CD4-positive, alpha-beta T cell treated with Interleukin-6 at 100 ng/mL for 8 hours (primary cell): ENCODE measurements around the gene PHKA1.
"Not testable (repeated sequence)": the region's sequence is repeated elsewhere in the genome, so short reads cannot be mapped to it uniquely, and the experiment has no call there.

ENCODE experiments used
- DNase-seq: peaks from one replicate; pipeline ENCODE4 v3.0.0-alpha.2; 2020; ENCODE audit warnings: mixed read lengths, low spot score

PHKA1 gene

GRCh38 chrX:72666451-72666850 lies 47.7 kb downstream of the PHKA1 start:
- no peak for DNase-seq

DNA sequence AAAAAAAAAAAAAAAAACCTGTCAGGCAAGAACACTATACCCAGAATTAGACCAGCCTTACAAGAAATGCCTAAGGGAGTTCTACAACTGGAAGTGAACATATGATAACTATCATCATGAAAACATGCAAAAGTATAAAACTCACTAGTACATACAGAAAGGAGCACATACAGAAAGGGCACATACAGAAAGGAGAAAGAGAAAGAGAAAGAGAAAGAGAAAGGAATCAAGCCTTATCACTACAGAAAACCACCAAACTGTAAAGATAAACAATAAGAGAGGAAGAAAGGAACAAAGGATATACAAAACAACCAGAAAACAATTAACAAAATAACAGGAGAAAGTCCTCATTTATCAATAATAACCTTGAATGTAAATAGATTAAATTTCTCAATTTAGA lies 50.4 kb downstream of the PHKA1 start:
- no peak for DNase-seq

GRCh38 chrX:72662020-72662747 lies 51.9 kb downstream of the PHKA1 start:
- DNase-seq = no peak

- no peak for DNase-seq
Measured at GRCh38 chrX:72659723-72660122, 54.4 kb downstream of the PHKA1 start.

DNA sequence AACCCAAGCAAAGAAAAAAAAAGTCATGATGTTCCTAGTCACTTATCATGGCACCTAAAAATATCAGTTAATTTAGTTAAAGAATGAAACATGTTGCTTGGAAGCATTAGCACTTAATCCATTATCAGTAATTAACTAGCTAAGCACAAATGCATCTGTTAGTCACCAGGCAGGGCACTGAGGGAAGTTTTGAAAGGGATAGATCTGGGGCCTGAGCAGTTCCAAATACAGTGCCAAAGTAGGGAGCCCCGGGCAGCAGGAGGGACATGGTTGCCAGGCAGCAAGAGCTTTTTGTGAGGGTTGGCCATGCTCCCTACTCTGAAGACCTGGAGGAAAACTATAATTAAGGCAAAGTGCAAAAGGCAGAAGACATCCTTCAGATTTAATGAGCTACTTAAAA lies 62.0 kb downstream of the PHKA1 start:
- DNase-seq = no peak

- no peak for DNase-seq
Measured at GRCh38 chrX:72644946-72645345, 69.2 kb downstream of the PHKA1 start.

DNA sequence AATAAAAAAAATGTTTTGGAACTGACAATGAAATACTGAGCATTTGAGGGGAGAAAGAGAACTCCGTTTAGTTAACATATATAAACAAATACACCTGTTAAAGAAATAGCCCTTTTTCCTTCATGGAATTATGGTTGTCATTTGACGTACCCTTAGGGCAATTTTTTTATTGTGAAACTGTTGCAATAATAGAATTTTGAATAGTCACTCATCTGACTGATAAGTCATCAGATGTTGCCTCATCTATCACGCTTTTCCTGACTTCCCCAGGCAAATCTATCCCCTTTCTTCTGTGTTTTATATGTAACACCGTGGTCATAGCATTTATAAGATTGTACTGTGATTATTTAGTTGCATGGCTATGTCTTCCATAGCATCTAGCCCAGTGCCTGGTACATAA lies 72.5 kb downstream of the PHKA1 start:
- DNase-seq = no peak

DNA sequence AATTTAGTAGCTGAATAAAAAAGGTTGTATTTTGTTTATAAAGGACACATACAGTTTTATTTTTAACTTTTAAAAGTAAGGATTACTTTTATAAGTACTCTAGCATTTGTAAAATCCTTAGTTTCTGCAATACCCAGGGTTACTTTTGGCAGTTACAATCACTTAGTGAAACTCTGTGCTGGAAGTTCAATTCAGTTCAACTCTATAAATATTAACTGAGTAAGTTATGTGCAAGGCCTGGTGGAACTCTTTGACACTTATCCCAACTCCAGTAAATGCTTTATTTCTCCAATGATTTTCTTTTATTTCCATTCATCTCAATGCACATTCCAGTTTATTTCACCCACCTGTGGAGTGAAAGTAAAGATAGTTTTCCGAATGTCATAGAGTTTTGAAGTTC lies 78.2 kb downstream of the PHKA1 start:
- DNase-seq = no peak

DNA sequence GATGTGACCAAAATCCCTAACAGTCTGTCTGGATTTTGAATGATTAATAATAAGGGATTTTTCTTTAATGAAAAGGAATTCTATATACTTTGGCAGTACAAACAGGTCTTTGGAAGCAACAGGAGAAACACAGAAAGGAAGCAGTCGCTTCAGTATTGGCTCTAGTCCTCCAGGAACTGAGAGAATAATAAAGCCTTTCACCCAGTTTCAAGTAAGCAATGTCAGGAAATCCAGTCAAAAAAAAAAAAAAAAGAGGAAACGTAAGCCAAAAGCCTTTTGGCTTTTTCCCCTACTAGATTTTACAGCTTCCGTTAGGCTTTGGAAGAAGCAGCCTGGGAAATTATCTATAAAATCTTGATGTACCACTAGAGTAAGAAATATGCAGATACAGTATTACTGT lies 79.8 kb downstream of the PHKA1 start:
- DNase-seq = no peak

DNA sequence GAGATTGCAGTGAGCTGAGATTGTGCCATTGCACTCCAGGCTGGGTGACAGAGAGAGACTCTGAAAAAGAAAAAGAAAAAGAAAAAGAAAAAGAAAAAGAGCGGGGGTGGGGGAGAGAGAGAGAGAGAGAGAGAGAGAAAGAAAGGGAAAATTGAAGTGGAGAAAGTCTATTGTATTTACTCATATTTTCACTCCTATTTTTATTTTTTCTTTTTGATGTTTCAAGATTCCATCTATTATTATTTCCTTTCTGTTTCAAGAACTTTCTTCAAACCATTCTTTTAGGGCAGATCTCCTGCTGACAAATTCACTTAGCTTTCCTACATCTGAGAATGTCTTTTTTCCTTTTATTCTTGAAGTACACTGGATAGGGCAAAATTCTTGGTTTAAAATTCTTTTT lies 83.9 kb downstream of the PHKA1 start:
- DNase-seq = no peak

DNA sequence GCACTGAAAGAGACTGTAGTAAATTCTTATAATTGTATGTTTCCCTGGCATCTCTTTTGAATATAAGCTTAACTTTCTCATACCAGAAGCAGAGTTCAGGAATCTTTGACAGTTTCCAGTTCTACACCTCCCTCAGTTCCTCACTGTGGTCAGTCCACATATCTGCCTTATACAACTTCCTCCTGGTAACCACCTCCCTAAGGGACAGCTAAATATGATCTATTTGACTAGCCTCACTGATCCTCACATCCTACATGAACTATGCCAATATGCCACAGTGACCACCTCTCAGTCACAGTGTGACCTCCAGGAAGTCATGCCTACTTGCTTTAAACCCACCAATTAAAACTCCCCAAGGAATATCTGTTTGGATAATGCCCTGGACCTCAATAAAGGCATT lies 89.9 kb downstream of the PHKA1 start:
- no peak for DNase-seq

GRCh38 chrX:72621625-72622485 lies 92.3 kb downstream of the PHKA1 start:
- DNase-seq = no peak

DNA sequence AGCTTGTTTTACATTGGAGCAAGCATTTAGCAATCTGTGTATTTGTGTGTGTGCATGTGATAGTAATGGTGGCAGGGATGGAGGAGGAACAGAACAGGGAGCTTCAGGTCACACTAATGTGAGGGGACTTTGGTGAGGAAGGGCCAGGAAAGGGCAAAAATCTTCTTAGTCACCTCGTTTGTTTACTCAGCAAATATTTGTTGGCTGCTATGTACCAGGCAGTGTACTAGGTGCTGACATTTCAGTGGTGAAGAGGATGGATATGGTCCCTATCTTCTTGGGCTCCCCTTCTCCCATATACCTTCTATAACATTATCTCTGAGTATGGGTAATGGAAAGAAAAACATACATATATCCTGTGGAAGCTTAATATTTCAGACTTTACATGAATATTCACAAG lies 92.9 kb downstream of the PHKA1 start:
- DNase-seq = no peak

- no peak for DNase-seq
Measured at GRCh38 chrX:72620550-72621145, 93.5 kb downstream of the PHKA1 start.

DNA sequence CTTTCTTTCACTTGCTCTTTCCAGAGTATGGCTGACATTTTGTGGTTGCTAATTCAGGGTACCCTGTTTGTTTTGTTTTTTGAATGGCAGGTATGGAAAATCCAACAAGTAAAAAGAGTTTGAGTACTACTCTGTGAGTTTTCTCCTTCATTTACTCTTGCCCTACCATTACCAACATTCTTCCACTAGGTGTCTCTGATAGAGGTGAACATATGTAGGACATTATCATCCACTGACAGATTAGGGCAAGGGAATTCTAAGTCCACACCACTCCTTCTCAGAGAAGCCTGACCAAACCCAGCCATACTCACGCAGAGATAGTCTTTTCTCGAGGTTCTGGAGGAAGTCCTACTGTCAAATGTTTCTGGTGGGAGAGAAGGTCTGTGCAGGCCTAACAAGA lies 104.8 kb downstream of the PHKA1 start:
- DNase-seq = no peak

DNA sequence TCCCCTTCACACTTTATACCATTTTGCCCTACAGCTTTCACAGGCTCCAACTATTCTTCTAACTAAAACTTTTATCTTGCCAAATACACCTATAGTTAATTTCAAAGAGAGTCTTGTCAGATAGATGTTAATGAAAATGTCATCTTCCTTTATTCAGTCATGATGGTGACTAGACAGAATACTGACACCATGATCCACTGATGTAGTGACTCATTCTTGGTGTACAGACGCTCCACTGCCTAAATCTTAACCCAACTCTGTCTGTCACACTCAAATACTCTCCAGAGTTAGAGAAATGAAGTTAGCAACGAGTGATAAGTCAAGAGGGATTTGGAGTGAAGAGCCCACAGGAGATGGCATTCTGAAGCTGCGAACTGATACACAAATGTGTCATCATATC lies 109.4 kb downstream of the PHKA1 start:
- no peak for DNase-seq

DNA sequence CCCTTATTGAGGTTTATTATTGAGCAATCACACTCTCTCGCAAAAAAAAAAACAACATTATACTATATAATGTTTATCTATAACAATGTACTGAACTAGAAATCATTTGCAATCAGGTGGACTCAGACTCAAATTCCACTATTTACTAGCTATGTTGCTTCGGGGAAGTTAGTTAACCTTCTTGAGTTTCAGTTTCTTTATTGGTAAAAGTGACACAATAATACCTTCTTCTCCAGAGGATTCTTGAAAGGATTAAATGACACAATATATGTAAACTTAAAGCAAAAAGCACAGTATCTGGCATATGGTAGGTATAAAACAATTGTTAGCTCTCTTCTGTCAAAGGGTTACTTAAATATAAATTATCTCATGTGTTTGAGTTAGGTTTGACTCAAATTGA lies 110.0 kb downstream of the PHKA1 start:
- no peak for DNase-seq

DNA sequence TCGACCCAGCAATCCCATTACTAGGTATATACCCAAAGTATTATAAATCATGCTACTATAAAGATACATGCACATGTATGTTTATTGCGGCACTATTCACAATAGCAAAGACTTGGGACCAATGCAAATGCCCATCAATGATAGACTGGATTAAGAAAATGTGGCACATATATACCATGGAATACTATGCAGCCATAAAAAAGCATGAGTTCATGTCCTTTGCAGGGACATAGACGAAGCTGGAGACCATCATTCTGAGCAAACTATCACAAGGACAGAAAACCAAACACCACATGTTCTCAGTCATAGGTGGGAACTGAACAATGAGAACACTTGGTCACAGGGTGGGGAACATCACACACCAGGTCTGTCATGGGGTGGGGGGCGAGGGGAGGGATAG lies 123.1 kb downstream of the PHKA1 start:
- DNase-seq = not testable (repeated sequence)

- no peak for DNase-seq
Measured at GRCh38 chrX:72584163-72584562, 129.9 kb downstream of the PHKA1 start.

- no peak for DNase-seq
Measured at GRCh38 chrX:72576141-72576894, 137.8 kb downstream of the PHKA1 start.

- DNase-seq = no peak
Measured at GRCh38 chrX:72573158-72573511, 141.0 kb downstream of the PHKA1 start.
